ENCODE data around the gene BPGM.

DNA sequence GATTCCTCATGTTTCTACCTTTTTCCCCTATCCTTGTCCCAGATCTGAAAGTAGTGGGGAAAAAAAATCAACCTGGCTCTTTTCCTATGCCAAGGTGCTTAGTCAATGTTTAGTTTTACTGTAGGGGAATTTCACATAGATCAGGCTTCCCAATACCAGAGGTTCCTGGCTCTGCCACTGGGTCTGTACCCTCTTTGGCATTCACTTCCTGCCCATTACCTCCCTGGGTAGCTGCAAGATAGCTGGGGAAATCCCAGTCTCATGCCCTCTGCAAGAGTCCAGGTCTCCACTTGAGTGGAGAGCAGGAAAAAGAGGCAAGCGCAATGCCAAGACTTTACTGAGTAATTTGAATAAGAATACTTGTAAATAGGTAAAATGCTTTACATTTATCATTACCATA, 3.5 kb upstream of the BPGM start:
- no peak for TF ChIP-seq EZH2phosphoT487 (IDR thresholded peaks at IDR 0.05; ENCODE audit: borderline replicate concordance)
- TF ChIP-seq, protein P1, sequence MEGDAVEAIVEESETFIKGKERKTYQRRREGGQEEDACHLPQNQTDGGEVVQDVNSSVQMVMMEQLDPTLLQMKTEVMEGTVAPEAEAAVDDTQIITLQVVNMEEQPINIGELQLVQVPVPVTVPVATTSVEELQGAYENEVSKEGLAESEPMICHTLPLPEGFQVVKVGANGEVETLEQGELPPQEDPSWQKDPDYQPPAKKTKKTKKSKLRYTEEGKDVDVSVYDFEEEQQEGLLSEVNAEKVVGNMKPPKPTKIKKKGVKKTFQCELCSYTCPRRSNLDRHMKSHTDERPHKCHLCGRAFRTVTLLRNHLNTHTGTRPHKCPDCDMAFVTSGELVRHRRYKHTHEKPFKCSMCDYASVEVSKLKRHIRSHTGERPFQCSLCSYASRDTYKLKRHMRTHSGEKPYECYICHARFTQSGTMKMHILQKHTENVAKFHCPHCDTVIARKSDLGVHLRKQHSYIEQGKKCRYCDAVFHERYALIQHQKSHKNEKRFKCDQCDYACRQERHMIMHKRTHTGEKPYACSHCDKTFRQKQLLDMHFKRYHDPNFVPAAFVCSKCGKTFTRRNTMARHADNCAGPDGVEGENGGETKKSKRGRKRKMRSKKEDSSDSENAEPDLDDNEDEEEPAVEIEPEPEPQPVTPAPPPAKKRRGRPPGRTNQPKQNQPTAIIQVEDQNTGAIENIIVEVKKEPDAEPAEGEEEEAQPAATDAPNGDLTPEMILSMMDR (IDR thresholded peaks at IDR 0.05 in 2 of 3, conservative IDR thresholded peaks at IDR 0.05 in 1 of 3; ENCODE audit: borderline replicate concordance in 1 of 3, insufficient read depth in 1 of 3, low read depth in 2 of 3, low read length in 2 of 3): no peak
- TF ChIP-seq POLR2AphosphoS5 (IDR thresholded peaks at IDR 0.05; ENCODE audit: low read depth, low read length): no peak
- TF ChIP-seq EZH2 (IDR thresholded peaks at IDR 0.05): no peak
- no peak for TF ChIP-seq SRF (IDR thresholded peaks at IDR 0.05; ENCODE audit: low read depth)
- TF ChIP-seq CEBPB (IDR thresholded peaks at IDR 0.05; ENCODE audit: low read depth): no peak
- TF ChIP-seq REST (IDR thresholded peaks at IDR 0.05; ENCODE audit: low read depth): no peak
- no peak for TF ChIP-seq CBX3 (IDR thresholded peaks at IDR 0.05; ENCODE audit: low read depth)
- TF ChIP-seq POLR2A (IDR thresholded peaks at IDR 0.05; ENCODE audit: borderline replicate concordance, extremely low read depth, insufficient read depth, insufficient read length): no peak
- TF ChIP-seq JUND (IDR thresholded peaks at IDR 0.05): no peak
- no peak for TF ChIP-seq RAD21 (IDR thresholded peaks at IDR 0.05; ENCODE audit: low read depth)
- no peak for TF ChIP-seq YY1 (IDR thresholded peaks at IDR 0.05; ENCODE audit: extremely low read depth, insufficient replicate concordance, low read depth, low read length)
- TF ChIP-seq MAX (IDR thresholded peaks at IDR 0.05): no peak
- TF ChIP-seq EGR1 (IDR thresholded peaks at IDR 0.05; ENCODE audit: low read depth): no peak

Data from HCT116 (cell line).